DMS 273 treated with DMSO at 0.1 percent for 48 hours (cell line): ENCODE measurements around the gene IGSF6.

Source experiments
- DNase-seq: peaks from one replicate; lab custom pipeline; 2025; lab: John Stamatoyannopoulos, UW

The IGSF6 gene

GRCh38 chr16:21600031-21600773, 52.2 kb downstream of the IGSF6 start:
- no peak for DNase-seq

- DNase-seq, result peak; percentile 83
These were observed 53.0 kb downstream of the IGSF6 start, which contains the start of gene METTL9 for GRCh38 chr16:21599122-21600030. TSS of gene METTL9 (plus strand) at chr16:21599577. CDS start at chr16:21599734, 157 bp downstream.

- no peak for DNase-seq
These were observed 53.7 kb downstream of the IGSF6 start for GRCh38 chr16:21598701-21599121.

DNA sequence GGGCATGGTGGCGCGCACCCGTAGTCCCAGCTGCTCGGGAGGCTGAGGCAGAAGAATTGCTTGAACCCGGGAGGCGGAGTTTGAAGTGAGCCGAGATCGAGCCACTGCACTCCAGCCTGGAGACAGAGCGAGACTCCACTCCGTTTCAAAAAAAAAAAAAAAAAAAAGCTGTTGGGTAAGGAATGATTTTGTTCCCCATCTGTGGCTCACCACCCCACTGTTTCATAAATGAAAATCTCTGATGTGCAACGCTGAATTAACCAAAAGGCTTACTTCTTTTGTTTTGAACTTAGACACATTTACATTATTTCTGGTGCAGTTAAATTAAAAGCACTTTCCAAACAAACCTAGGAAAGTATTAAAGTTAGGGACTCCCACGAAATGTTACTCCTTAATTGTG, 54.2 kb downstream of the IGSF6 start:
- DNase-seq, result no peak

DNA sequence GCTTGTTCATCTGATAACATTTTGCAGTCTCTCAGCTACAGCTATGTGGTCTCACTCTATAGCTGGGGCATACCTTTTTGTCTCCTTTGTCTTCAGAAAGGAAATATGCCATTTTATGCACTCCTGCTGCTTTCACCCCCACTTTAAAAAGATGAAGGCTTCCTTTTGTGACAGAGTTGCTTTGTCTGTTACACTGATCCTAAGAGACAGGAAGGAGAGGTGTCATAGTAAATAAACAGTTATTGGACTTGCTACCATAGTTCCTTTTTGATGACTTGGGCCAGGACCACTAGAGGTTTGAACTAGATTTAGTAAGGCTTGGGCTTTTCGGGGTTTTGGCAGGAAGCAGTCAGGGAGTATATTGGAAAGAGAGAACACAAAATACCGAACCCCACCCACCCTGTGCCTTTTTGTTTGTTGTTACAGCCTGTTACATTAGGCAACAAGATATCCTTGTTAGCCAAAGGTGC, 54.8 kb downstream of the IGSF6 start:
- DNase-seq, result no peak

DNA sequence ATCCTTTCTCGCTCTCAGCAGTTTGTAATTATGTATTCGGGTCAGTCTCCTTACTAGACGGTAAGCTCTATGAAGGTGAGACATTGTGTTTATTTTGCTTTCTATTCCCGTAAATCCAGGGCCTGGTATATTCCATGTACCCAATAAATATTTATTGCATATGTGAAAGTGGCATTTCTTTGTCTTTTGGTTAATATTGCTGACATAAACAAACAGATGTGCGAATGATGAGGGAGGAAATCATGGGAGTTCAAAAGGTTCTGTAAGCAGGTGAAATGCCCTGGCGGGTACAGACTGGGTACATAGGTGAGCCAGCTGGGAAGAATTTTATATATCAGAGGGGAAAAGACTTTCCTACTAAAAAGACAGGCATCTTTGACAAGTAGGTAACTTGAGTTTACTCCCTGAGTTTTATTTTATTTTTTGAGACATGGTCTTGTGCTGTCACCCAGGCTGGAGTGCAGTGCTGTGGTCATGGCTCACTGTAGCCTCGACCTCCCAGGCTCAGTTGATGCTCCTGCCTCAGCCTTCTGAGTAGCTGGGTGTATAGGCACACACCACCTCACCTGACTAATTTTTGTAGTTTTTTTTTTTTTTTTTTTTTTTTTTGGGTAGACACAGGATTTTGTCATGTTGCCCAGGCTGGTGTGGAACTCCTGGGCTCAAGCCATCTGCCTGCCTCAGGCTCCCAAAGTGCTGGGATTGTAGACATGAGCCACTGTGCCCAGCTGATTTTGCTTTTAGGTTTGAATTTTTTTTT, 58.7 kb downstream of the IGSF6 start:
- DNase-seq, result no peak

GRCh38 chr16:21592191-21592590, 60.2 kb downstream of the IGSF6 start:
- no peak for DNase-seq

GRCh38 chr16:21590796-21591195, 61.6 kb downstream of the IGSF6 start:
- DNase-seq, result no peak

DNA sequence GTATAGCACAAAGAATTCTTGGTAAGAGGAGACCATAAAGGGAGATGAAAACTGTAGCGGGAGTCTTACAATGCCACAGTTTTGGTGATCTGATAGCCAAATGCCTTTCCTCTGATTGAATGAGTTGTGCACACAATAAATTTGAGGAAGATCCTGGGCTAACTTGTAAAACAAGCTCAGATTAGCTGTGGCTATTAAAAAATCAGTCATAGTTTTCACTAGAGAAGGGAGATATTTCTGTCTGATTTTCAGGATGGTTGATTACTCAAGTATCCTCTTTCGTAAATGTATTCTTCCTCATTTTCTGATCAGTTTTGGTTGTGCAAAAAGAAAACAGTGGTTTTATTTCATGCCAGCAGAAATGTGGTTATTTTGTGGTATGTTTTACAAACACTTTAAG, 62.1 kb downstream of the IGSF6 start:
- DNase-seq, result no peak

- no peak for DNase-seq
These were observed 62.9 kb downstream of the IGSF6 start for GRCh38 chr16:21589551-21589950.
